Neuronal stem cell (in vitro differentiated cells): ENCODE results near the gene PPIE.

Experiments used
- DNase-seq: peaks from one replicate; pipeline ENCODE4 v3.0.0-alpha.2; 2013; ENCODE audit warnings: low spot score
- H2AFZ ChIP-seq: one replicate; pipeline ENCODE4 v1.6.1; 2013; ENCODE audit warnings: mild to moderate bottlenecking, low read length, inconsistent platforms
- H2AK5ac ChIP-seq: 2 replicates; pipeline ENCODE4 v1.6.1; 2013; ENCODE audit warnings: low read depth, mild to moderate bottlenecking, inconsistent platforms, low read length, moderate library complexity, mixed read lengths
- H2BK120ac ChIP-seq: 2 replicates; pipeline ENCODE4 v1.6.1; 2013; ENCODE audit warnings: low read depth, mild to moderate bottlenecking, inconsistent platforms, low read length, moderate library complexity, mixed read lengths
- H2BK12ac ChIP-seq: one replicate; pipeline ENCODE4 v1.6.1; 2013; ENCODE audit warnings: low read length, inconsistent platforms
- H2BK15ac ChIP-seq: 2 replicates; pipeline ENCODE4 v1.6.1; 2013; ENCODE audit warnings: mild to moderate bottlenecking, low read length, inconsistent platforms, mixed read lengths
- H2BK5ac ChIP-seq: one replicate; pipeline ENCODE4 v1.6.1; 2013; ENCODE audit warnings: inconsistent platforms, mild to moderate bottlenecking, low read length, moderate library complexity
- H3K14ac ChIP-seq: one replicate; pipeline ENCODE4 v1.6.1; 2013; ENCODE audit warnings: low read length, inconsistent platforms
- H3K18ac ChIP-seq: 2 replicates; pipeline ENCODE4 v1.6.1; 2013; ENCODE audit warnings: low read length, inconsistent platforms
- H3K23ac ChIP-seq: 2 replicates; pipeline ENCODE4 v1.6.1; 2013; ENCODE audit warnings: low read depth, mild to moderate bottlenecking, mixed read lengths, low read length, inconsistent platforms; ENCODE audit not compliant: poor library complexity
- H3K27ac ChIP-seq: replicated peaks from 3 replicates; pipeline ENCODE4 v1.5.1; 2013; ENCODE audit warnings: low read length, inconsistent platforms
- H3K27me3 ChIP-seq, 3 experiments: 2 replicates each; pipeline ENCODE4 v1.6.1; 2013; ENCODE audit warnings: low read length in 3 of 3, mild to moderate bottlenecking in 2 of 3, inconsistent platforms in 1 of 3, low read depth in 1 of 3, mixed read lengths in 1 of 3, moderate library complexity in 1 of 3; ENCODE audit not compliant: control insufficient read depth in 3 of 3, insufficient read depth in 3 of 3
- H3K36me3 ChIP-seq, 2 donors: replicated peaks in 1 of 2; 2 replicates each; pipeline ENCODE4 v1.6.1; 2013; ENCODE audit warnings: low read length in 2 of 2; ENCODE audit not compliant: control insufficient read depth in 2 of 2, insufficient read depth in 2 of 2
- H3K4ac ChIP-seq: 2 replicates; pipeline ENCODE4 v1.6.1; 2013; ENCODE audit warnings: inconsistent platforms, mild to moderate bottlenecking, low read length, moderate library complexity
- H3K4me1 ChIP-seq, 2 donors: 1 replicate in 1 of 2; 2 replicates in 1 of 2; pipeline ENCODE4 v1.6.1; 2013; ENCODE audit warnings: low read length in 2 of 2, low read depth in 1 of 2; ENCODE audit not compliant: control insufficient read depth in 2 of 2, insufficient read depth in 1 of 2
- H3K4me2 ChIP-seq: one replicate; pipeline ENCODE4 v1.6.1; 2013; ENCODE audit warnings: mild to moderate bottlenecking, low read length, inconsistent platforms; ENCODE audit not compliant: insufficient read depth, poor library complexity, severe bottlenecking
- H3K4me3 ChIP-seq, 2 donors: 2 replicates each; pipeline ENCODE4 v1.5.1; 2013; ENCODE audit warnings: low read length in 2 of 2, mild to moderate bottlenecking in 2 of 2, inconsistent platforms in 1 of 2, moderate library complexity in 1 of 2
- H3K79me1 ChIP-seq: one replicate; pipeline ENCODE4 v1.6.1; 2013; ENCODE audit warnings: low read depth, mild to moderate bottlenecking, inconsistent platforms, low read length, moderate library complexity
- H3K9ac ChIP-seq: one replicate; pipeline ENCODE4 v1.6.1; 2013; ENCODE audit warnings: mild to moderate bottlenecking, low read depth, low read length, inconsistent platforms; ENCODE audit not compliant: poor library complexity
- H3K9me3 ChIP-seq, 2 donors: replicated peaks in 1 of 2; 2 replicates each; pipeline versions ENCODE3 to v1.6.1; 2013; ENCODE audit warnings: low read length in 2 of 2, mild to moderate bottlenecking in 2 of 2, inconsistent platforms in 1 of 2, low read depth in 1 of 2, mixed read lengths in 1 of 2, moderate library complexity in 1 of 2; ENCODE audit not compliant: control insufficient read depth in 2 of 2, insufficient read depth in 1 of 2
- H4K8ac ChIP-seq: one replicate; pipeline ENCODE4 v1.6.1; 2013; ENCODE audit warnings: low read depth, mild to moderate bottlenecking, inconsistent platforms, low read length, moderate library complexity
- H4K91ac ChIP-seq: one replicate; pipeline ENCODE4 v1.6.1; 2013; ENCODE audit warnings: low read length, low read depth, mild to moderate bottlenecking, inconsistent platforms; ENCODE audit not compliant: poor library complexity
- WGBS, 2 donors: extraction: QIAGEN DNeasy Blood & Tissue Kit; methylation state at CpG; one replicate each; pipeline ENCODE4 v1.1.7; 2013; ENCODE audit warnings: missing lambda C conversion rate in 2 of 2, mixed read lengths in 1 of 2; ENCODE audit not compliant: insufficient read length in 2 of 2, insufficient replicate concordance in 1 of 2; ENCODE audit errors: extremely low coverage in 2 of 2; 5-methylcytosine and 5-hydroxymethylcytosine counted together

The PPIE gene

DNA sequence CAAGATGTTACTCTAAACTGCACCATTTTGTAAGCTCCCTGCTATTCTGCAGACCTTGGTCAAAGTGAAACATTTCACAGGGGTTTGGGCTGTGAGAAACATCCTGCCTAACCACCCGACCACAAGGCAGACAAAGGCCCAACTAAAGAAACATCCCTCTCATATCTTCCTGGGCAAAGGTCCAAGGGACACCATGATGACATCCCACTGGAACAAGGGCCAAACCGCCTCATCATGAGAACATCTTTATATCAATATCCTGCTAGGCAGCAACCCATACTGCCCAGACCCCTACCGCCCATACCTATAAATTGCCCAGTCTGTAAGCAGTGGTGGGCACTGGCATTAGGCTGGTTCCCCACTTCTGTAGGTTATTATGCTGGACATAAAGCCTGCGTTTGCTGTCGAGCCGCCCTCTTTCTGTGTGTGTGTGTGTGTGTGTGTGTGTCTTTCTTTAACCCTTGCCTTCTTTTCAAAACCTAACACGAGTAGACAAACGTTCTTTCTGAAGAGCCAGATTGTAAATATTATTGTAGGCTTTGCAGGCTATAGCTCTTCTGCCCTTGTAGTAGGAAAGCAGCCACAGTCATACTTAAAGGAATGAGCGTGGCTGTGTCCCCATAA, 1.0 kb upstream of the PPIE start:
- Histone ChIP-seq H3K27ac (no peak overlapping the region), H3K9ac (no peak overlapping the region), H3K4me2 (no peak overlapping the region), H3K4me1 (peaks cover 4 to 5% of the 10 kb centered on the region in 2 donors), H4K91ac (no peak overlapping the region), H3K9me3 (no peaks in the 10 kb centered on the region), H3K4me3 (no peak overlapping the region), H2BK12ac (no peak overlapping the region), H3K14ac (no peak overlapping the region), H4K8ac (no peak overlapping the region), H3K4ac (no peak overlapping the region), H3K23ac (no peak overlapping the region), H3K18ac (no peak overlapping the region), H3K79me1 (no peaks in the 10 kb centered on the region), H2BK120ac (no peak overlapping the region), H3K27me3 (peaks cover 0 to 30% (median 12%) of the 10 kb centered on the region in 3 experiments), H2AK5ac (no peak overlapping the region), H2AFZ (peak overlapping the region; percentile 12), H2BK15ac (no peak overlapping the region), H3K36me3 (peaks cover 5 to 27% of the 10 kb centered on the region in 2 donors), H2BK5ac (no peak overlapping the region)
- no CpG with 5 or more reads among the region's 9 CpGs for WGBS, 2 donors
- DNase-seq: no peak

DNA sequence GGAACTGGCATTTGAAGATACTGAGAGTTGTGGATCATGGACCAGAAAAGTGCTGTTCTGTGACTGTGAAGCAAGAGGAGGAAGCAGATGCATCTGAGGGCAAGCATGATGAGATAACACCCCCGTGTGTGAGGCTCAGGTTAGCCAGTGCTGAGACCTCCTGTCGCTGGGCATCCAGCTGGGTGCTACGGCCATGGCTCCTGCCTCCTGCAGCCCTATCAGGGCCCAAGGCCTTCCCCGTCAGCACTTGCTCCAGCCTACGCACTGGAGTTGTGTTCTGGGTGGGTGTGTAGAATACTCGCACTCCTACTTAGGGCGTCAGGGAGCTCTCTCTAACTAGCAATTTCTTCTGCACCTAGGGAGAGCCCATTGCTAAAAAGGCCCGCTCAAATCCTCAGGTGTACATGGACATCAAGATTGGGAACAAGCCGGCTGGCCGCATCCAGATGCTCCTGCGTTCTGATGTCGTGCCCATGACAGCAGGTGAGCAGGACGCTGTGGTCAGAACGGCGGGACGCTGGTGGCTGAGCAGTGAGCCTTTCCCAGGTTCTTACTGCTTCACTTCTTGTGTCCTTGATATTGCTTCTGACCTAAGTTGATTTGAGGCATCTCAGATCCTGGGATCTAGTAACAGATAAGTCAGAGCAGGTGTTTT, 6.5 kb downstream of the PPIE start:
- Histone ChIP-seq H2AK5ac (no peak overlapping the region), H2BK5ac (no peak overlapping the region), H4K91ac (no peak overlapping the region), H3K4me1 (no peaks in the 10 kb centered on the region), H2AFZ (no peak overlapping the region), H3K79me1 (no peaks in the 10 kb centered on the region), H4K8ac (no peak overlapping the region), H2BK12ac (no peak overlapping the region), H3K23ac (peak overlapping the region; percentile 35), H3K9me3 (no peaks in the 10 kb centered on the region), H3K14ac (no peak overlapping the region), H3K4me3 (peak overlapping the region in 1 of 2 donors; percentile 7), H3K27ac (no peak overlapping the region), H3K4me2 (no peak overlapping the region), H3K27me3 (no peaks in the 10 kb centered on the region), H3K9ac (no peak overlapping the region), H2BK15ac (no peak overlapping the region), H3K18ac (no peak overlapping the region), H3K36me3 (peaks cover 43 to 98% of the 10 kb centered on the region in 2 donors), H2BK120ac (no peak overlapping the region), H3K4ac (no peak overlapping the region)
- DNase-seq: no peak
- WGBS, 2 donors: no CpG with 5 or more reads among the region's 16 CpGs

DNA sequence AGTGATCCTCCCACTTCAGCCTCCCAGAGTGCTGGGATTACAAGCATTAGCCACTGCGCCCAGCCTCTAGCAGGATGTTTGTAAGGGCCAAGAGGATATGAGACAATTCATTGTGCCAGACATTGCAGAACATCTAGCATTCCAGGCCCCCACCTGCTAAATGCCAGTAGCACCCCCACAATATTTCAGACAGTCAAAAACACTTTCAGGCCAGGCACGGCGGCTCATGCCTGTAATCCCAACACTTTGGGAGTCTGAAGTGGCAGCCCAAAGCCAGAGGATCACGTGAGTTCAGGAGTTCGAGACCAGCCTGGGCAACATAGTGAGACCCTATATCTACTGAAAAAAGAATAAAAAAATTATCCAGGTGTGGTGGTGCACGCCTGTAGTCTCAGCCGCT, 12.9 kb downstream of the PPIE start:
- no peak overlapping the region for H3K27ac ChIP-seq
- DNase-seq: no peak
- no peak overlapping the region for H3K14ac ChIP-seq
- H2AK5ac ChIP-seq: no peak overlapping the region
- no peak overlapping the region for H3K9ac ChIP-seq
- H2AFZ ChIP-seq: no peak overlapping the region
- H3K4me3 ChIP-seq: no peak overlapping the region
- H2BK15ac ChIP-seq: no peak overlapping the region
- H3K4me1 ChIP-seq: no peaks in the 10 kb centered on the region
- H3K9me3 ChIP-seq: no peaks in the 10 kb centered on the region
- H3K23ac ChIP-seq: no peak overlapping the region
- no peaks in the 10 kb centered on the region for H3K27me3 ChIP-seq
- WGBS, 2 donors: no CpG with 5 or more reads among the region's 7 CpGs
- no peak overlapping the region for H3K18ac ChIP-seq
- H2BK120ac ChIP-seq: no peak overlapping the region
- H4K8ac ChIP-seq: no peak overlapping the region
- H3K4ac ChIP-seq: no peak overlapping the region
- peaks cover 55 to 97% of the 10 kb centered on the region in 2 donors for H3K36me3 ChIP-seq
- no peak overlapping the region for H4K91ac ChIP-seq
- H2BK5ac ChIP-seq: no peak overlapping the region
- H3K79me1 ChIP-seq: no peaks in the 10 kb centered on the region
- no peak overlapping the region for H2BK12ac ChIP-seq
- no peak overlapping the region for H3K4me2 ChIP-seq

DNA sequence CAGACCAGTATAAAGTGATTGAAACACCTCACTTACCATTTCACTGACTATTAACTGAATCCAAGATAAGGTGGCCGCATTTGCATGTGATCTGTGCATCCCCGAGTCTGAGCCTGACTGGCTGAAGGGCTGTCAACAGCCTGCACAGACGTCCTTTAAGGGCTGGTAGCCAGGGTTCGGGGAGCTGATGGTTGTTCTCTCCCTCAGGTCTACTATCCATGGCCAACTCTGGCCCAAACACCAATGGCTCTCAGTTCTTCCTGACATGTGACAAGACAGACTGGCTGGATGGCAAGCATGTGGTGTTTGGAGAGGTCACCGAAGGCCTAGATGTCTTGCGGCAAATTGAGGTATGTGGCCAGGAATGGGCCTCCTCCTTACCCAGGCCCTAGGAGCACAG, 14.0 kb downstream of the PPIE start:
- H3K9me3 ChIP-seq: no peaks in the 10 kb centered on the region
- WGBS, 2 donors: no CpG with 5 or more reads among the region's 6 CpGs

More for the DNA sequence above, 14.0 kb downstream of the PPIE start:
- Histone ChIP-seq H3K9ac (peak overlapping the region; percentile 46), H3K4me2 (no peak overlapping the region), H3K23ac (no peak overlapping the region), H3K27me3 (no peaks in the 10 kb centered on the region), H3K18ac (no peak overlapping the region), H3K79me1 (no peaks in the 10 kb centered on the region), H3K4me3 (no peak overlapping the region), H2BK15ac (no peak overlapping the region), H3K4me1 (no peaks in the 10 kb centered on the region), H2AFZ (no peak overlapping the region), H2BK5ac (no peak overlapping the region), H3K14ac (no peak overlapping the region), H2AK5ac (no peak overlapping the region), H3K27ac (no peak overlapping the region), H2BK120ac (no peak overlapping the region), H3K4ac (no peak overlapping the region), H4K91ac (no peak overlapping the region), H4K8ac (no peak overlapping the region), H2BK12ac (no peak overlapping the region), H3K36me3 (peaks cover 59 to 98% of the 10 kb centered on the region in 2 donors)
- DNase-seq: no peak
